GM23248 (cell line): Measurements from ENCODE around the gene PSG7. TPM values are rescaled to one million over a fixed set of nuclear protein-coding genes. Genes with fewer than 3 reads are reported as not detected.
"Not testable (repeated sequence)": the region's sequence is repeated elsewhere in the genome, so short reads cannot be mapped to it uniquely, and the experiment has no call there.

ENCODE experiments used
- DNase-seq: peaks from one replicate; pipeline ENCODE4 v3.0.0-alpha.2; 2015
- H2AFZ ChIP-seq: fragments of 200-600 bp; sonication (generic); 2 replicates; pipeline ENCODE4 v1.6.1; 2016; ENCODE audit warnings: antibody characterized with exemption
- H3F3A ChIP-seq: fragments of 200-600 bp; sonication (generic); 2 replicates; pipeline ENCODE4 v1.6.1; 2016; ENCODE audit warnings: mild to moderate bottlenecking, antibody characterized with exemption, mixed run types; ENCODE audit not compliant: insufficient read depth
- H3K27ac ChIP-seq: fragments of 200-600 bp; sonication (generic); 2 replicates; pipeline ENCODE4 v1.5.1; 2016; ENCODE audit warnings: mild to moderate bottlenecking
- H3K27me3 ChIP-seq: fragments of 200-600 bp; sonication (generic); replicated peaks from 2 replicates; pipeline ENCODE4 v1.6.1; 2016; ENCODE audit warnings: mild to moderate bottlenecking; ENCODE audit not compliant: insufficient read depth
- H3K36me3 ChIP-seq: fragments of 200-600 bp; sonication (generic); 2 replicates; pipeline ENCODE4 v1.6.1; 2016; ENCODE audit warnings: low read depth, mild to moderate bottlenecking
- H3K4me1 ChIP-seq: fragments of 200-600 bp; sonication (generic); 2 replicates; pipeline ENCODE4 v1.6.1; 2016; ENCODE audit warnings: mild to moderate bottlenecking; ENCODE audit not compliant: insufficient read depth
- H3K4me2 ChIP-seq: fragments of 200-600 bp; sonication (generic); one replicate; pipeline ENCODE4 v1.6.1; 2016; ENCODE audit warnings: mild to moderate bottlenecking; ENCODE audit not compliant: unreplicated experiment
- H3K4me3 ChIP-seq: fragments of 200-600 bp; sonication (generic); 2 replicates; pipeline ENCODE4 v1.5.1; 2016; ENCODE audit warnings: mild to moderate bottlenecking
- H3K79me2 ChIP-seq: fragments of 200-600 bp; sonication (generic); 2 replicates; pipeline ENCODE4 v1.6.1; 2016; ENCODE audit warnings: mild to moderate bottlenecking; ENCODE audit not compliant: insufficient read depth
- H3K9ac ChIP-seq: fragments of 200-600 bp; sonication (generic); 2 replicates; pipeline ENCODE4 v1.6.1; 2016; ENCODE audit warnings: mild to moderate bottlenecking
- H3K9me2 ChIP-seq: fragments of 200-600 bp; sonication (generic); 2 replicates; pipeline ENCODE4 v1.6.1; 2016; ENCODE audit warnings: mixed run types, mild to moderate bottlenecking, moderate library complexity; ENCODE audit not compliant: insufficient read depth
- H3K9me3 ChIP-seq: fragments of 200-600 bp; sonication (generic); one replicate; pipeline ENCODE4 v1.6.1; 2017; ENCODE audit warnings: low read depth
- H4K20me1 ChIP-seq: fragments of 200-600 bp; sonication (generic); 2 replicates; pipeline ENCODE4 v1.6.0; 2016; ENCODE audit not compliant: insufficient read depth
- EZH2 ChIP-seq: fragments of 200-600 bp; sonication (generic); IDR thresholded peaks from 2 replicates; pipeline ENCODE4 v1.6.1; 2018; ENCODE audit warnings: antibody characterized with exemption, mild to moderate bottlenecking; ENCODE audit not compliant: insufficient read depth, poor library complexity, severe bottlenecking
- EZH2phosphoT487 ChIP-seq: fragments of 200-600 bp; sonication (generic); IDR thresholded peaks from 2 replicates; pipeline ENCODE4 v1.6.1; 2018; ENCODE audit warnings: antibody characterized with exemption, moderate library complexity, mild to moderate bottlenecking, low read depth; ENCODE audit not compliant: insufficient read depth
- WGBS, 2 experiments: methylation state at CpG; one replicate each; pipeline ENCODE4 v1.1.6; 2015 to 2017; ENCODE audit warnings: low lambda C conversion rate in 2 of 2, low coverage in 1 of 2; ENCODE audit errors: missing lambda C conversion rate in 2 of 2; 5-methylcytosine and 5-hydroxymethylcytosine counted together
- in situ Hi-C: fragments of 300-500 bp; cut with MboI; formaldehyde crosslinking; loops from 2 replicates; pipeline ENCODE4 v1.15.0; 2020
- polyA plus RNA-seq: library from polyadenylated mRNA; unstranded; fragments of >200 nt; fragmentation: Nextera tagmentation; extraction: Ambion mirVana; gene quantifications from 2 replicates; pipeline ENCODE4 v1.2.1, GENCODE V29; 2016
- total RNA-seq: library from RNA; depleted of rRNA; stranded (reverse); fragments of >200 nt; shearing (Covaris generic); gene quantifications from 2 replicates; pipeline ENCODE4 v1.2.3, GENCODE V29; 2014

Gene PSG7
- total and polyA plus RNA-seq, 2 experiments from 2014 or later: 0.19 TPM; not detected in 1

DNA sequence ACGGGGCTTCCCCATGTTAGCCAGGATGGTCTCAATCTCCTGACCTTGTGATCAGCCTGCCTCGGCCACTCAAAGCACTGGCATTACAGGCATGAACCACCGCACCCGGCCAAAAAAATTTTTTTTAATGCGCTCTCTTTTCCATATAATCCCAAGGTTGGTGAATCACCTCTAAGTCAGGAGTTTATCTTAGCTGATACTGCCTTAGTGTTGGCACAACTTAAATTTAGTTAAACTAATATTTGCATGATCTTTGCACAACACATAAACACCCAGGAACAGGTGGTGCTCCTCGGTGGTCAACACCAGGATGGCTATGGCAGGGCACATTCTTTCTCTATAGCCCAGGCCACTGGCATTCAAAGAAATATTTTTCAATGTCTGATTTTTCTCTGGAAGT is 24.1 kb upstream of the PSG7 start:
- no peaks in the 10 kb centered on the region for H3K36me3 ChIP-seq
- TF ChIP-seq EZH2phosphoT487: no peak
- no peak for TF ChIP-seq EZH2
- H4K20me1 ChIP-seq: no peaks in the 10 kb centered on the region
- peaks cover 25% of the 10 kb centered on the region for H3K4me1 ChIP-seq
- DNase-seq: no peak
- no peaks in the 10 kb centered on the region for H3K27me3 ChIP-seq
- no peaks in the 10 kb centered on the region for H3K9me3 ChIP-seq
- H3K4me2 ChIP-seq: no peak overlapping the region
- WGBS, 2 experiments: 85 to 92% methylated on average over 6 of the region's 6 CpGs
- no peak overlapping the region for H3K9ac ChIP-seq
- H3K4me3 ChIP-seq: no peak overlapping the region
- H3F3A ChIP-seq: peaks cover 21% of the 10 kb centered on the region; the same call in 1 of the 2 replicates
- in situ Hi-C loops: no loop called here
- no peak overlapping the region for H2AFZ ChIP-seq
- H3K27ac ChIP-seq: no peak overlapping the region
- H3K79me2 ChIP-seq: no peaks in the 10 kb centered on the region
- no peaks in the 10 kb centered on the region for H3K9me2 ChIP-seq

DNA sequence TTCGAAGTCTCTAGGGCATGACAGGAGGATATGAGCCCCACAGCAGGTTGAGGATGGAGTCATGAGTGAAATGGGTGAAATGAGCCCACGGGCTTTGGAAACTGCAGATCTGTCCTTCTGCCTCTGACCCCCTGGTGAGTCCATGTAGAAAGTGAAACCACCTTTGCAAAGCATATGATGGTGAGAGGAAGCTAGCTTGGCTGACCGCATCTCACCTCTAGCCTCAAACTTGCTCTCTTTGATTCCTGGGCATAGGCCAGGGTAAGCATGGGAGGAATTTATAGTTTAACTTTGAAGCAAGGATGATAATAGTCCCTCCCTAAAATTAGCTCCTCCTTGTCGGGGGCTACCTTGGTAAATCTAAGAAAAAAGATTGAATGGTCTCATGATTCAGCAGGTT is 15.1 kb upstream of the PSG7 start:
- DNase-seq, H3K36me3 ChIP-seq, H3K4me3 ChIP-seq, H3K27ac ChIP-seq, H4K20me1 ChIP-seq, H3K27me3 ChIP-seq, H2AFZ ChIP-seq, H3K4me1 ChIP-seq, H3K4me2 ChIP-seq, H3K9me3 ChIP-seq, H3K9me2 ChIP-seq, H3F3A ChIP-seq, in situ Hi-C loops, H3K79me2 ChIP-seq, H3K9ac ChIP-seq: not testable (repeated sequence)
- WGBS, 2 experiments: 81 to 82% methylated on average over 4 of the region's 4 CpGs

DNA sequence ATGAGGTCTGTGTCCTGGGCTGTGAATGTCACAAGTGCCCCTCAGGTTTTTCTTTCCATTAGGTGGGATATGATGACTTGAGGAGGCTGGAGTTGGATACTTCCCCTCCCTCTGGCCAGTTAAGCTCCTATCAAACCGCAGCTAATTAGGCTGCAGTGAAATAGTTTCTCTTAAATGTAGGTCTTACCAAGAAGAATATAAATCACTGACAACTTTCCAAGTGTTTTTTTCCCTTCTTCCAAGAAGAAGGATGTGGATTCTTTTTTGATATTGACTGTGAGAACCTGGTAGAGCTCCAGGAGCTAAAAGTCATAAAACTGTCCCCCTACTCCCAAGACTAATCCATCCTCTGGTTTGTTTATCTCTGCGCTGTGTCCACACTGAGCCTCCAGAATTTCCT is 14.5 kb upstream of the PSG7 start:
- H3K79me2 ChIP-seq, H3K9me3 ChIP-seq, H4K20me1 ChIP-seq, in situ Hi-C loops, H3K4me1 ChIP-seq, H3K4me2 ChIP-seq, H2AFZ ChIP-seq, H3K36me3 ChIP-seq, H3K9ac ChIP-seq, H3K27me3 ChIP-seq, H3K9me2 ChIP-seq, DNase-seq, H3K27ac ChIP-seq, H3K4me3 ChIP-seq, H3F3A ChIP-seq: not testable (repeated sequence)
- 73 to 86% methylated on average over 2 of the region's 2 CpGs for WGBS, 2 experiments

GRCh38 chr19:42942187-42942789 is 5.3 kb upstream of the PSG7 start:
- 40 to 43% methylated on average over 13 of the region's 13 CpGs for WGBS, 2 experiments
- peak; percentile 45 for DNase-seq
- Histone ChIP-seq H3K9ac (no peak overlapping the region), H3K36me3 (no peaks in the 10 kb centered on the region), H4K20me1 (no peaks in the 10 kb centered on the region), H3F3A (peaks cover 5% of the 10 kb centered on the region; the same call in 1 of the 2 replicates), H3K79me2 (no peaks in the 10 kb centered on the region), H3K4me1 (peaks cover 4% of the 10 kb centered on the region; the same call in 1 of the 2 replicates), H3K4me2 (no peak overlapping the region), H3K9me3 (no peaks in the 10 kb centered on the region), H3K4me3 (no peak overlapping the region), H3K9me2 (no peaks in the 10 kb centered on the region), H3K27me3 (no peaks in the 10 kb centered on the region), H2AFZ (no peak overlapping the region), H3K27ac (no peak overlapping the region)
- in situ Hi-C loops: no loop called here
- TF ChIP-seq EZH2 (no peak), EZH2phosphoT487 (no peak)

GRCh38 chr19:42934726-42935125 is 2.3 kb downstream of the PSG7 start:
- in situ Hi-C loops, H4K20me1 ChIP-seq, H3K27me3 ChIP-seq, H3K36me3 ChIP-seq, H3K4me3 ChIP-seq, H3K9me2 ChIP-seq, H3K4me2 ChIP-seq, H2AFZ ChIP-seq, H3K79me2 ChIP-seq, H3K9me3 ChIP-seq: not testable (repeated sequence)
- H3K9ac ChIP-seq: peak overlapping the region; percentile 60
- peaks cover 40% of the 10 kb centered on the region for H3F3A ChIP-seq
- H3K27ac ChIP-seq: peak overlapping the region; percentile 98
- H3K4me1 ChIP-seq: peaks cover 44% of the 10 kb centered on the region
- DNase-seq: peak; percentile 11

- H2AFZ ChIP-seq: not testable (repeated sequence)
- peak; percentile 52 for DNase-seq
Measured at GRCh38 chr19:42934183-42934582, 2.8 kb downstream of the PSG7 start.

DNA sequence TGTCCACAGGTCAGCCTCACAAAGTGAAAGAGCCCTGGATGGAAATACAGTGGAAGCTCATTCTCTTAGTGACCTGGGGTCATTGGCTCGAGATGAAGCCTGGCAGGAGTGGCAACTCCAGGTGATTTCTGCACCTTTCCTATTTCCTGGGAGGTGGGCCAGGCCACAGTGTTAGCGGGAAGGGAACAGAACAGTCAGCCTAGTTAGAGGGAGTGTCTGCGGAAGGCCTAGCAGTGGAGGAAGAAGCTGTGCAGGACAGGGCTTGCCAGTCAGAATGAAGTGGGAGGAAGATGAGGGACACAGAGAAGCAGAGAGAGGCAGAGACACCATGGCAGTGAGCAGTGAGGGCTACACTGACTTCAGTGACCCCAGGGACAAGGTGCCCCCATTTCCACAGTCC is 3.6 kb downstream of the PSG7 start:
- DNase-seq: peak; percentile 9
- peak overlapping the region; percentile 60 for H3K9ac ChIP-seq
- H4K20me1 ChIP-seq, H3K9me3 ChIP-seq, H2AFZ ChIP-seq, H3K36me3 ChIP-seq, in situ Hi-C loops, H3K4me3 ChIP-seq, H3K27me3 ChIP-seq, H3K79me2 ChIP-seq, H3K9me2 ChIP-seq: not testable (repeated sequence)
- WGBS, 2 experiments: 62 to 72% methylated on average over 3 of the region's 3 CpGs
- peak overlapping the region; percentile 98 for H3K27ac ChIP-seq
- H3K4me2 ChIP-seq: peak overlapping the region; percentile 46
- peaks cover 40% of the 10 kb centered on the region for H3F3A ChIP-seq
- H3K4me1 ChIP-seq: peaks cover 44% of the 10 kb centered on the region

More at GRCh38 chr19:42934183-42934582, 2.8 kb downstream of the PSG7 start:
- H4K20me1 ChIP-seq, in situ Hi-C loops, H3K36me3 ChIP-seq, H3K9me2 ChIP-seq, H3K4me3 ChIP-seq, H3K79me2 ChIP-seq, H3K27me3 ChIP-seq, H3K9me3 ChIP-seq: not testable (repeated sequence)
- H3K4me2 ChIP-seq: peak overlapping the region; percentile 46
- H3F3A ChIP-seq: peaks cover 40% of the 10 kb centered on the region
- H3K4me1 ChIP-seq: peaks cover 44% of the 10 kb centered on the region
- peak overlapping the region; percentile 60 for H3K9ac ChIP-seq
- H3K27ac ChIP-seq: peak overlapping the region; percentile 98
